Measurements from ENCODE around the gene HK1. TPM values are rescaled to one million over a fixed set of nuclear protein-coding genes. Genes with fewer than 3 reads are reported as not detected.

The HK1 gene
- total RNA-seq, 1 donor from 2014 or later = 162 TPM

GRCh38 chr10:69394020-69394419 lies 115.7 kb downstream of the HK1 start:
- Mint-ChIP-seq H3K4me1 (ENCODE audit: unreplicated experiment) (peaks cover 17% of the 10 kb centered on the region), H3K9me3 (ENCODE audit: unreplicated experiment) (no peaks in the 10 kb centered on the region), H3K27me3 (ENCODE audit: unreplicated experiment) (peaks cover 7% of the 10 kb centered on the region), H3K4me3 (ENCODE audit: unreplicated experiment) (peak overlapping the region; percentile 13), H3K27ac (ENCODE audit: unreplicated experiment) (no peak overlapping the region), H3K36me3 (ENCODE audit: low read depth, unreplicated experiment) (peaks cover 41% of the 10 kb centered on the region)
- no peak for TF ChIP-seq CTCF (IDR thresholded peaks at IDR 0.05; ENCODE audit: unreplicated experiment)
- DNase-seq (ENCODE audit: low spot score) = no peak

GRCh38 chr10:69397972-69398371 lies 119.7 kb downstream of the HK1 start:
- Mint-ChIP-seq H3K27me3 (ENCODE audit: unreplicated experiment) (peaks cover 7% of the 10 kb centered on the region), H3K9me3 (ENCODE audit: unreplicated experiment) (no peaks in the 10 kb centered on the region), H3K36me3 (ENCODE audit: low read depth, unreplicated experiment) (peaks cover 51% of the 10 kb centered on the region), H3K4me1 (ENCODE audit: unreplicated experiment) (no peaks in the 10 kb centered on the region), H3K4me3 (ENCODE audit: unreplicated experiment) (no peak overlapping the region), H3K27ac (ENCODE audit: unreplicated experiment) (no peak overlapping the region)
- no peak for DNase-seq (ENCODE audit: low spot score)
- no peak for TF ChIP-seq CTCF (IDR thresholded peaks at IDR 0.05; ENCODE audit: unreplicated experiment)

GRCh38 chr10:69398466-69398865 lies 120.2 kb downstream of the HK1 start:
- Mint-ChIP-seq H3K27ac (ENCODE audit: unreplicated experiment) (no peak overlapping the region), H3K36me3 (ENCODE audit: low read depth, unreplicated experiment) (peaks cover 52% of the 10 kb centered on the region), H3K4me1 (ENCODE audit: unreplicated experiment) (no peaks in the 10 kb centered on the region), H3K4me3 (ENCODE audit: unreplicated experiment) (peak overlapping the region; percentile 34), H3K27me3 (ENCODE audit: unreplicated experiment) (peaks cover 5% of the 10 kb centered on the region), H3K9me3 (ENCODE audit: unreplicated experiment) (no peaks in the 10 kb centered on the region)
- TF ChIP-seq CTCF (IDR thresholded peaks at IDR 0.05; ENCODE audit: unreplicated experiment) = no peak
- DNase-seq (ENCODE audit: low spot score) = no peak

GRCh38 chr10:69400936-69401335 lies 122.6 kb downstream of the HK1 start:
- Mint-ChIP-seq H3K4me1 (ENCODE audit: unreplicated experiment) (peaks cover 2% of the 10 kb centered on the region), H3K27ac (ENCODE audit: unreplicated experiment) (no peak overlapping the region), H3K27me3 (ENCODE audit: unreplicated experiment) (peaks cover 5% of the 10 kb centered on the region), H3K36me3 (ENCODE audit: low read depth, unreplicated experiment) (peaks cover 47% of the 10 kb centered on the region), H3K4me3 (ENCODE audit: unreplicated experiment) (no peak overlapping the region), H3K9me3 (ENCODE audit: unreplicated experiment) (no peaks in the 10 kb centered on the region)
- TF ChIP-seq CTCF (IDR thresholded peaks at IDR 0.05; ENCODE audit: unreplicated experiment) = no peak
- DNase-seq (ENCODE audit: low spot score) = no peak

GRCh38 chr10:69401416-69401815 lies 123.1 kb downstream of the HK1 start:
- no peak for DNase-seq (ENCODE audit: low spot score)
- Mint-ChIP-seq H3K4me3 (ENCODE audit: unreplicated experiment) (no peak overlapping the region), H3K4me1 (ENCODE audit: unreplicated experiment) (peaks cover 5% of the 10 kb centered on the region), H3K9me3 (ENCODE audit: unreplicated experiment) (no peaks in the 10 kb centered on the region), H3K27ac (ENCODE audit: unreplicated experiment) (no peak overlapping the region), H3K27me3 (ENCODE audit: unreplicated experiment) (peaks cover 5% of the 10 kb centered on the region), H3K36me3 (ENCODE audit: low read depth, unreplicated experiment) (peaks cover 47% of the 10 kb centered on the region)
- TF ChIP-seq CTCF (IDR thresholded peaks at IDR 0.05; ENCODE audit: unreplicated experiment) = no peak

All from endothelial cell (in vitro differentiated cells).